Hematopoietic multipotent progenitor cell treated with erythropoietin and hydrocortisone succinate and interleukin-3 and kit ligand, for 4 days (in vitro differentiated cells): Measurements from ENCODE around the gene BTBD18.

ENCODE experiments used
- DNase-seq: peaks from one replicate; pipeline ENCODE4 v3.0.0-alpha.2; 2015

The BTBD18 gene

DNA sequence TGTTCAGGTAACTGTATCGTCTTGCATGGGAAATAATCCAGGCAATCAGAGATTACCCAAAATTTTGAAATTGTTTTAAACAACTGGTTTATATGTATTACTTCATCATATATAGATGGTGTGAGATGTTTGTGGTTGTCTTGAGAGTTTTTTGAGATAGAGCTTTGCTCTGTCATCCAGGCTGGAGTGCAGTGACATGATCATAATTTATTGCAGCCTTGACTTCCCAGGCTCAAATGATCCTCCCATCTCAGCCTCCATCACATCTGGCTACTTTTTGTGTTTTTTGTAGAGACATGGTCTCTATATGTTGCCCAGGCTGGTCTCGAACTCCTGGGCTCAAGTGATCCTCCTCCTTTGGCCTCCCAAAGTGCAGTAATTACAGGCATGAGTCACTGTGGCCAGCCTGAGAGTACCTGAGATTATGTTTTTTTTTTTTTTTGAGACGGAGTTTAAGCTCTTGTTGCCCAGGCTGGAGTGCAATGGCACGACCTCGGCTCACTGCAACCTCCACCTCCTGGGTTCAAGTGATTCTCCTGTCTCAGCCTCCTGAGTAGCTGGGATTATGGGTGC, 21.5 kb upstream of the BTBD18 start:
- no peak for DNase-seq

DNA sequence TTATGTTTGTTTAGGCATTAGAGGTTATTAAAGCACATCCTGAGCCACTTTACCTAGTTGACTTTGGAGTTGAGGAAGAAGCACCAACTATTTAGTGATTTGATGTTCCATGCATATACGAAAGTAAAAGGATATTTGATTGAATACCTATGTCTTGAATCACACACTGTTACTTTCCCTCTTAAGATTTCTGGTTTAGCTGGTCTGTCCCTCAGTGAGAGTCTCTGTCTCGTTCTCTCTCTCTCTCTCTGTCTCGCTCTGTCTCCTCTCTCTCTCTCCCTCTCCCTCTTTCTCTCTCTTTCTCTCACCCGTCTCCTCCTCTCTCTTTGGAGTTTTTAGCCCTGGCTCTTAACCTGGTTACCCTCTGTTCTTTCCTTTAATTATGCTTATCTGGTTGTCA, 20.9 kb upstream of the BTBD18 start:
- DNase-seq: no peak

DNA sequence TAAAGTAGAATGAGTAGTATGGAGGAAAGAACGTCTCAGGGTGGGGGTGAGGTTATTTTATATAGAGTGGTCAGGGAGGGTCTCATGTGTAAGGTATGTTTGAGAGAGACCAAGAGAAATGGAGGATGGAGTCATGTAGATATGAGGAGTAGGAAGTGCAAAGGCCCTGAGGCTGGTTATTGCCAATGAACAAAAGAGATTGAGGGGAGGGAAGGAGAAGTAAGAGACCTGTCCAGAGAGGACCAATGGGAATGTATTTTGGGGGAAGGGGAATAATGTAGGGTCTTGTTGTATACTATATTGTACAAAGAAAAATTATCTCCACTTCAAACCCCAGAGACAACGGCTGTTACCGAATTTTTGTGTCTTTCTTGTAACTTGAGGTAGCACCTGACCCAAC, 19.7 kb upstream of the BTBD18 start:
- DNase-seq: no peak

DNA sequence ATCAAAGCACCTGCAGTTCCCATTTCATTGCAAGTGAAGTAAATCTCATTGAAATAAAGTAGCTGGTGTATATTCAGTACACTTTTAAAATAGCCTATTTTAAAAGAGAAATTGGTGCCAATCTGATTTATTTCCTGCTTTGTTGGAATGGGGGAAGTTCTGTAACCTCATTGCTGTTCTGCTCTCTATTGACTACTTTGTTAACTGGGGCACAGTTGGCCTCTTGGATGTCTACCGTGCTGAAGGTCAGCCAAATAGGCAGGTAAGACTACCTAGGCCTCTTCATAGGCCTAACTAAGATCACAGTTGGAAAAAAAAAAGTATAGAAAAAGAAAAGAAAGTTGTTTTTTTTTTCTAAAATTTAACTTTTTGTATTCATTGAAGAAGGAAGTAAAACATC, 19.2 kb upstream of the BTBD18 start:
- DNase-seq: no peak

DNA sequence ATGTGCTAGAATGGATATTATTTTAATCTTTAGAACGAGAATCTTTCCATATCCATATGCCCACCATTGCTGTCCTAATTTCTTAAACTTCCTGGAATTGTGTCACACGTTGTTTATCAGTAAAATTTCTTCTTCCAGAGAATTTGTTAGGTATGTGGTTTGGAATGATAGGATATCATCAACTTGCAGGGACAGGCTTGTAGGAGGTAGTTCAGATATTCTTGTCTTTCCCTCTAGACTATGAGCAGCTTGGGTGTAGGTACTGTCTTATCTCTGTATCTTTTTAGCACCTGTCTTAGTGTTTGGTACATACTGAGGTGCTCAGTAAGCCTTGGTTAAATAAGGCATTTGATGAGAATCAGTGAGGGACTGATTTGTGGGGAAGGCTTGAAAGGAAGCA, 13.4 kb upstream of the BTBD18 start:
- no peak for DNase-seq

DNA sequence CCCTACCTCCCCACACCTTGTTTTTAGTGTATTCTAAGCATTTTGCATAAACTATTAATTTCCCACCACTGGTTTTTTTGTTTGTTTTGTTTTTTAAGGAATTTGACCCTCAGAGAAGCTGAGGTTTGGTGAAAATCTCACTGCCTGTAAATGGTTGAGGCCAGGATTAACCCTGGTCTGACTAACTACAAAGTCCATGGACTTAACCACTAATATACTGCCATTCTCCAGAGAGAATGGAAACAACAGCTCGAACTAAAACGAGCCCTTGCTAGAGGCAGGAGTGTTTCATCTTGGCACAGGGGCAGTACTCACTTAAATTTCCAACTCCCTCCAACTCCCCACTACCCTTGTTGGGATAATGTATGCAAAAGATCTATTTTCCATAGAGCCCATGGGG, 12.9 kb upstream of the BTBD18 start:
- no peak for DNase-seq

DNA sequence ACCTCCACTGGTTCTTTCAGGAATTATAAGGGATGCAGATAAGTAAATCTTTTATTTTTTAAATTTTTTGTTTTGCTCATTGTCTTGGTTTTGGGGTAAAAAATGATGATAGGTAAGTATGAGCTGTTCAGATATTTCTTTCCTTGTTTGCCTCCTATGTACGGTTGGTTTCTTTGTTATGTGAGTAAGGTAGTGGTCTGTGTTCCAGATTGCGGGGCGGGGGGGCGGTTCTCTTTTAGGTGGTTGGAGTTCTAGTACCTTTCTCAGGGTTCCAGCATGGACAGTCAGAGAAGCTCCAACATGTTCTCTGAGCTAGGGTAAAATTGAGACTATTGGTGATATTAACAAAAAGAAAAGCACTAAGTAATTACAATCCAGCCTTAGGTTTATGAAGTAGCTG, 12.4 kb upstream of the BTBD18 start:
- no peak for DNase-seq

DNA sequence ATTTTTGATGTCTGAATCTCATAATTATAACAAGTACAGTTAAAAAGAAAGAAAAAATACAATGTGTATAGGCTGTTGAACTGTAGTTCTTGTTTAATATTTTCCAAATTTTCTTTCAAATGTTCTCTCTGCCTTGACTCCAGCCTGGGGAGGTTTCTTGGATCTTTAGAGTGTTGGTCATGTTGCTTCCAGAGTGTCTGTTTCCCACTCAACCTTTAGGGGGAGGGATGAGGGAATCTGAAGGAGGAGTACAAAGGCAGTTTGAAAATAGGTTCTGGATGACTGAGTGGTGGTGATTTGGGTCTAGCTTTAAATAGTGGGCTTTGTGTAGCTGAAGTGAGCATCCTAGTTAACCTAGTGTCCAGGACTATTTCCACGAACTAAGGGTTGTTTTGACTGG, 11.9 kb upstream of the BTBD18 start:
- no peak for DNase-seq

DNA sequence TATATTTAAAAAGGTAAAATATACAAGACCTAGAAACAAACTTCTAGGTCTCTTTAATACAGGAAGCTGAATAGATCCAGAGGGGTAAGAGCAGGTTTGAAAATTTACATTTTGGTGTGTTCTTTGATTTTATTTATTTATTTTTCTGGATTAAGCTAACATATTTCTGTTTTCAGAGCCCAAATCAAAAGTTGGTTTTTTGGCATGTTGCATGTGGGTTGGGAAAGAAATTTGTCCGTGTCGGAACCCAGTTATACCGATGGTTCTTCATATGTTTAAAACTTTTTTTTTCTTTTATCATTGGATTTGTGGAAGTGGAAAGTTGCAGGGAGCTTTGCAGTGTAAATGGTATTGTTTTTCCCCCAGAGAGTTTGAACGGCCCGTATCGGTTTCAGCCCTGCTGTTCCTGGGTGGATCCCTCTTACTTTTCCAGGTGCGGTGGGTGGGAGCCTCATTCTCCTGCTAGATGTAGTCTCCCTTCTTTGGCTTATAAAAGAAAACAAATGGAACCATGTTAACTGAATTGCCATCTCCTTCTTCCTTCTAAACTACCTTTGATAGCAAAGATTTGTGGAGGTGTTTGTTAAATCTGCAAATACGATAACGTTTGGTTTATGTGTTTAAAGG, 10.7 kb upstream of the BTBD18 start:
- no peak for DNase-seq

DNA sequence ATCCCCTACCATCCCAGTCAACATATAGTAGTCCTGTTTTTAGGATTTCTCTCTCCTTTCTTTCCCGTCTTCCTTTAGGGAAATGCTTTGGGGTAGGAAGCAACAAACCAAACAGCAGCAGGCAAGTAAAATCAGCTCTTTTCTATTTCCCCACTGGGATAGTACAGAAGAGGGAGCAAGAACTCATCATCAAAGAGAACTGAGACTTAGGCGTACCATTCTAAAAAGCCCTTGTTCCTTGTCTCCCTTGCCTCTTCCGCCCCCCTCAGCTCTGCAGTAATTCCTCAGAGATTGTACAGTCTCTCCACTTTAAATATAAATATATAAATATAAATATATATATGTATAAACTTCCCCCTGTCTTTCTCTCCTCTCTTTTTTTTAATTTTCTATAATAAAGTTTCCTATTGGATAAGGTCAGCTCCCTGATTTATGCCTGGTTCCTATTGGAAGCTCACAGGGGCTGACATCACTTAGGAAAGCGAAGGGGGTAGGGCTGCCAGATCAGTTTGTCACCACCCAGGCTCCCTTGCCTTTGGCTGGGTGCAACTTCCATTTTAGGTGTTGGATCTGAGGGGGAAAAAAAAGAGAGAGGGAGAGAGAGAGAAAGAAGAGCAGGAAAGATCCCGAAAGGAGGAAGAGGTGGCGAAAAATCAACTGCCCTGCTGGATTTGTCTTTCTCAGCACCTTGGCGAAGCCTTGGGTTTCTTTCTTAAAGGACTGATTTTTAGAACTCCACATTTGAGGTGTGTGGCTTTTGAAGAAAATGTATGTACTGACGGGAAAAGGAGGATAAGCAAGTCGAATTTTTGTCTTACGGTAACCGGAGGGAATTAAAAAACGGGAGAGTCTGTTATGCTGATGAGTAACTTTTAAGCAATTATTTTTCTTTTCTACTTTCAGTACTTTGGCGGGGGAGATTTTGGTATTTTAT, 9.9 kb upstream of the BTBD18 start, which contains the start of gene CTNND1:
Gene CTNND1 (plus strand): TSS at position 502 of the 934 bp plus-strand sequence. CDS start 29,677 bp downstream, outside the sequence.
- DNase-seq: peak; percentile 97

DNA sequence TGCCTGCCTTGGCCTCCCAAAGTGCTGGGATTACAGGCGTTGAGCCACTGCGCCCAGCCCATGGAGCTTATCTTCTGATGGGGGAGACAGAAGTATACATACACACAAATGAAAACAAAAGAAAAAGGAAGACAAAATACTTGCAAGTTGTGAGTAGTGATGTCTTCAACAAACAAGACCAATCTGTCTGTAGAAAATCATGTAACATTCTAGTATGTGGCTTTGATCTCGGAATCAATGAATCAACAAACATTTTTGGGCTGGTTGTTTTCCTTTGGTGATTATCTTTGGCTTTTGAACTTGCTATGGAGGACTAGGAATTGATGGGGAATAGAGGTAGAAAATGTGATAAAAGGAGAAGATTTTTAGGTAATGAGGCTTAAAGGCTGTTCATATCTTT, 6.6 kb upstream of the BTBD18 start:
- no peak for DNase-seq

DNA sequence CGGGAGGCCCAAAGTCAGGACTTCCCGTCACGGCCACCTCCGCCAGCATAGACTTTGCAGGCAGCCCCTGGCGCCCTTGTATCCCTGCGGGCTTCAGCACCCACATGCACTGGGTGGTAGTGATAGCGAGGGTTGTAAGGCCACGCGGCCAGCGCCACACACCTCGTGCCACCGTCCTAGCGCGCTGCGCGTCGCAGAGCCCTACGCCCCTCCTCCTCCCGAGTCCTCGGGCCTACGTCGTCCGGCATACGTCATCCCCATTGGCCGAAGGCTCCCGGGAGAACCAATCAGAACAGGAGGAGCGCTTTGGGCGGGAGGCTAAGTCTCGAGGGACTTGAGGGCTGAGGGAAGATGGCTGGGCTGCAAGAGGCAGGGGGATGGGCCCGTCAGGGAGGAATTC, 1.3 kb upstream of the BTBD18 start:
- DNase-seq: no peak

DNA sequence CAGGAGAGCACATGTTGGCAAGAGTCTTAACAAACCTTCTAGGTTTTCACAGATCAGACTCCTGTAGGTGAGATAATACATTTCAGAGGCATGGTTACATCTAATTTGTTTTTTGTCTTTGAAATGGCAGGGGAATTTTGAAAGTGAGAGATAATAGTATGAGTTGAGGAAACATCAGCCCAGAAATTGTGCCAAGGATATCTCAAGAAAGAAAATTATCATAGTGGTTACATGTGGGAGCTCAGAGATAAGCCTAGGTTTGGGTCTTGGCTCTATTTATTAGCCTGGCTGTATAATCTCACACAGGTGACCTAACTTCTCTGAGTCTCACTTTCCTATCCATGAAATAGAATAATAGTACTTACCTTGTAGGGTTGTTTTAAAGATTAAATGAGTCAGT, 443 bp downstream of the BTBD18 start:
- DNase-seq: peak; percentile 64

DNA sequence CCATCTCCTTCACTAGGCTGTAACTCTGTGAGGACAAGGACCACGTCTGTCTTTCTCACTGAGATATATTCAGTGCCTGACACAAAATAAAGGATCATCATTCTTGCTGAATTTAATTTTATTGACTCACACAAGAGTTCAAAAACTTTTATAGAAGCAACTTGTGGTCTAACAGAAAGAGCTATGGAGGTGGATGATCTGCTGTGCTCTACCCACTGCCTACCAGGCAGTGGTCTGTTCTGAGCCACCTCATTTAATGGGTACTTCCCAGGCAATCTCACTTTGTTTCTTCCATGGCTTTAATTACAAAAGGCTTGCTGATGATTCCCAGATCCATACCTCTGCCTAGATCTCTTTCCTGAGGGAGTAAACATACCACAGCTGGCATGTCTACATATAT, 4.7 kb downstream of the BTBD18 start:
- no peak for DNase-seq

DNA sequence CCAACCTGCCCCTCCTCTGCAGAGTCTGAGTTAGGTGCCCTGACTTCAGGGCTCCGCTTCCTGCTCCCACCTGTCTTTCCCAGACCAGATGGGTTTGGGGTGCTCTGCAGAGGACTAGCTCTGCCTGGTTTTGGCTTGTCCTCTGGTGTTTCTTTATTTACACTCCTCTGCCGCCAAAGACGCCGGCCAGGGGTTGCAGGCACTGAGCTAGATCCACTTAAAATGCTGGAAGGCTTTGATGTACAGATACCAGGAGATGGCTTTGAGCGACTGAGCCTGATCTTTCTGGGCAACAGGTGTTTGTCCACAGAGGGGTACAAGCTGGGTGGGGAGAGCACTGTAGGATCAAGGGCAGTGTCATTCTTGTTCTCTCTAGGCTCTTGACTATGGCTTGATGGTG, 6.4 kb downstream of the BTBD18 start:
- no peak for DNase-seq

DNA sequence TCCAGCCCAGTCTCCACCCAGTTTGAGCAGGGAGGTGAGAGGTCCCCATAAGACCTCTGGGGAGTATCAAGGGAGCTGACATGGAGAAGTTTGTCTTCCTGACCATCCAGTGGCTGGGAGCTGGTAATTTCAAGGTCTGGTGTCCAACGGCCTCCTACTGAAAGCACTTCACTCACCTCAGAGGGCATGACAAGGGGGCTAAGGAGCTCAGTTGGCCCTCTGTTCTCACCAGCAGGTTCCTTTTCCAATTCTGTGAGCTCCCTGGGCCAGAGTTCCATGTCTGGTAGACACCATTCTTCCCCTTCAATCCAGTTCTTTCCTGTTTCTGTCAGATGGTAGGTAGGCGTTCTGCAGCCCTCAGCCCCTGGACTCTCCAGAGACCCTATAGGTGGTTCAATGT, 7.3 kb downstream of the BTBD18 start:
- DNase-seq: no peak

DNA sequence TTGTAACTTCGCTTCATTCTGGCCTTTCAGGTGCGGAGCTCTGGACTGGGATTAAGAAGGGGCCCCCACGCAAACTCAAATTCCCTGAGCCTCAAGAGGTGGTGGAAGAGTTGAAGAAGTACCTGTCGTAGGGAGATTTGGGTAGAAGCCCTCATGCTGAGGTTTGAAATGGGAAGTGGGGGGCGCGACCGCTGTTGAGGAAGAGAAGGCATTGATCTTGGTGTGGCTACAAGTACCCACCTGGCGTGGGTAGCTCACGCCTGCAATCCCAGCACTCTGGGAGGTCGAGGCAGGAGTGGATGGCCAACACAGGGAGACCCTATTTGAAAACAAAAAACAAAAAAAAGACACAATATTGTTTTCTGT, 9.5 kb downstream of the BTBD18 start:
- no peak for DNase-seq

DNA sequence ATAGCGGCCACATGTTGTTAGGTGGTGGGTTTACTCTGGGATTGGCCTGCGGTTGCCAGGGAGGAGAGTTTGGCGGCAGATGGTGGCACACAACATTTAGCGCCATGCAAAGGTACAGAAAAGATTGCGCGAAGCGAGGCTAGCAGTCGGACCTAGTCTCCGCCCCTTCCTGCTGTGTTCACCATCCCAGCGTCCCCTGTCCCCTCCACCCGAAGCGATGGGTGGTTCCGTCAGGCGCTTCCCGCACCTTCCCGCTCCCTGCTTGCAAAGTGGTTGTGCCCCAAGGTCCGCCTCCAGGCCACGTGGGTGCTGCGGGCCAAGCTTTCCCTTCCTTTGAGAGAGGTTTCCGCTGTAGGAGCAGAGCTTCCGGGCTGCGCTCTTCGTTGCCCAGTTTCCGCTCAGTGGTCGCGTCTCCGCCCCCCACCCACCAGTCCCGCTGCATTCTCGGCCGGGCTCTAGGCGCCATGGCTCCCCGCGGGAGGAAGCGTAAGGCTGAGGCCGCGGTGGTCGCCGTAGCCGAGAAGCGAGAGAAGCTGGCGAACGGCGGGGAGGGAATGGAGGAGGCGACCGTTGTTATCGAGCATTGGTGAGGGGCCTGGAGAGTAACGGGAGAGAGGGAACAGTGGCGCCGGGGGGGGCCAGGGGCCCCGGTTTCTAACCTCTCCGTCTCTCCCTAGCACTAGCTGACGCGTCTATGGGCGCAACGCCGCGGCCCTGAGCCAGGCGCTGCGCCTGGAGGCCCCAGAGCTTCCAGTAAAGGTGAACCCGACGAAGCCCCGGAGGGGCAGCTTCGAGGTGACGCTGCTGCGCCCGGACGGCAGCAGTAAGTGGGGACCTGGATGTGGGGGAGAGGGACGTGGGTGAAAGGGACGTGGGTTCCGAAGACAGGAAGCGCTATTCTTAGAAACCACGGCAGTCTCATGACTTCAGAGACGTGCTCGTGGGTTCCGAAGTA, 10.2 kb downstream of the BTBD18 start, which contains the start of gene SELENOH:
Gene SELENOH (plus strand): TSS at position 360 of the 955 bp plus-strand sequence. CDS start 105 bp downstream, at position 465.
- DNase-seq: peak; percentile 99

DNA sequence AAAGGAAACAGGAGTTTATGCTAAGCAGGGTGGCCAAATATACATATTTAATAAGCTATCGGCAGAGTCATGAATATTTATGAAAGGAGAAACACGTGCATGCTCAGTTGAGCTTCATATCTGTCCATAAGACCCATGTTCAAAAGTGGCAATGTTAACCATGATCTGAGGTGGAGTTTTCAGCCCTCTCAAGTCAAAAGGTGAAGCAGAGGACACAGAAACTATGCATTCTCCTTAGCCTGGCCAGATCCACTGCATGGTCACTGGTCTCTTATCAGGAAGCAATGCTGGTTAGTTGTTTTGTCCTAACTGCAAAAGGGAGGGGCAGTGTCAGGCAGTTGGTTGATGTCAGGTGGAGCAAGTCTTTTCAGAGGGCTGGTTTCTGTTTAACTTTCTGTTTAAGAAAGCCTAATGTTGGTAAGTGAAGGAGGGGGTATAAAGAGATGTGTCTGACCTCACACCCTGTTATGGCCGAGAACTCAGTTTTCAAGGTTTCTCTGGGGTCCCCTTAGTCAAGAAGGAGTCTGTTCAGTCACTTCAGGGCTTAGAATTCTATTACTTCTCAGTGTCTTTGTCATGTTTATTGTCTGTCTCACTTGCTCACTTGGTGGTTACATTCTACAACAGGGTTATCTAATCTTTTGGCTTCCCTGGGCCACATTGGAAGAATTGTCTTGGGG, 15.9 kb downstream of the BTBD18 start:
- peak; percentile 72 for DNase-seq

DNA sequence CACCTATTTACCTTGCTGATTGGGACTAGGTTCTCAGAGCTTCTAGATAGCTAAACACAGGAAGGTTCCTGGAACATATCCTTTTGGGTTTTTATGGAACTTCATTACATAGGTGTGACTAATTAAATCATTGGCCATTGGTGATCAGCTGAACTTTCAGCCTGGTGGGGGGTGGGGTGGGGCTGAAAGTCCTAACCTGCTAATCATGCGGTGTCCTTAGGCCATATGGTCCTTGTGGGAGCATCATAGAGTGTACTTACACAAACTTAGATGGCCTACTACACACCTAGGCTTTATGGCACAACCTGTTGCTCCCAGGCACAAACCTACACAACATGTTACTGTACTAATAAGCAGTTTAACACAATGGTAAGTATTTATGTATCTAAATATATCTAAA, 19.0 kb downstream of the BTBD18 start:
- no peak for DNase-seq

DNA sequence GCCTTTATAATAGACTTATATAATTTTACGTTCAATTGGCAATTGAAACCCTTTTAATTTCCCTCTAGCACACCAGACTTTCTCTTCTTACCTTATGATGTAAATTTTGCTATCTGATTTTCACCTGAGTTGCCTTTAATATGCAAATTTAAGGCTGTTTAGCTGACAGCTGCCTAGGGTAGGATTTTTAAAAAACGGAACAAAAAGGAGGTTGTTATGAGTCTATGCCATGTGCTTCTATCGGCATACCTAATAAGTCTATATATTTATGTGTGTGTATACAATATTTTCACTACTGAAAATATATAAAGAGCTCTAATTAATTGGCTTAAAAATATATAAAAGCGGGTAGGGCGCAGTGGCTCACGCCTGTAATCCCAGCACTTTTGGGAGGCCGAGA, 22.1 kb downstream of the BTBD18 start:
- DNase-seq: no peak

DNA sequence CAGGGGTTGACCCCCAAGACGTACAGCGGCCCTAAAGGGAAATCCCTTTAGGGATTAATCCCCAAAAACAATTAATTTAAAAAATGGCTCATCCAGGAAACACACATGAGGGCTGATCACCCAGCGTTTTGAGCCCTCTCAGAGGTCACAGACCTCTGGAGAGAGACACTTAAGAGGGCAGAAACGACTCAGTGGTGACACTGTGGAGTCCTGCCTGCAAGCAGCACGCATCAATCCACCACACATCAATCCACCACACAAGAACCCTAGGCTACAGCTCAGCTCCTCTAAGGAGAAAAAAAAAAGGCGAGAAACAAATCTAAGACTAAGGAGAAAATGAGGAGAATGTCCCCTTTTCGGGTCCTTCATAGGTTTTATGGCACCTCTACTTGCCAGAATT, 22.8 kb downstream of the BTBD18 start:
- DNase-seq: no peak
